ENCODE measurements around the gene MTMR2. TPM values are rescaled to one million over a fixed set of nuclear protein-coding genes. Genes with fewer than 3 reads are reported as not detected.

Gene MTMR2
- total RNA-seq, 3 donors from 2014 or later (not counting 1 experiment from before 2014, with no cell fraction given), result 21.7 to 22.5 (median 21.8) TPM

DNA sequence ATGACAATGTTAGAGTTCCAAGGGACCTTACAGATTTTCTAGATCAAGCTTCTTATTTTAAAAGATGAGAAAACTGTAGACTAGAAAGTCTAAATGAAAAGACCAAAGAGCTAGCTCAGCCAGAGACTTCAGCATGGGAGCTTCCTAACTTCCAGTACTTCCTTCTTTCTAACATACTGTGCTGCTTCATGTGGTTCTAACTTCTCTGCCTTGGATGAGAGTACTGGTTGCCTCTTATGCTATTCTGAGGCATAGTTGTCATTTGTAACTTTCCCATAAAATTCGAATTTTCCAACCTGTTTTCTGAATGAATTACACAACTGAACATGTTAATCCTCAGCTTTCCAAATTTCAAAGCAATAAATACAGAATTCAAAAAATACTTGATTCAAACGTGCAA lies 1.8 kb downstream of the MTMR2 start:
- peak overlapping the region; percentile 87 to 94 for H3K27ac Mint-ChIP-seq
- Histone ChIP-seq H3K27me3 (ENCODE audit: control insufficient read depth, insufficient read depth, low read length) (no peaks in the 10 kb centered on the region), H3K27ac (ENCODE audit: low read length) (no peak overlapping the region), H3K36me3 (ENCODE audit: control insufficient read depth, insufficient read depth, low read length) (no peaks in the 10 kb centered on the region), H3K4me3 (ENCODE audit: low read length) (no peak overlapping the region), H3K4me1 (ENCODE audit: control insufficient read depth, insufficient read depth, low read length) (peaks cover 2% of the 10 kb centered on the region), H3K9me3 (ENCODE audit: control insufficient read depth, insufficient read depth, low read length) (no peaks in the 10 kb centered on the region)
- 69% methylated on average over 2 of the region's 2 CpGs for WGBS (ENCODE audit: insufficient coverage)
- intact Hi-C loops (cut with micrococcal nuclease), result no loop called here
- peaks cover 27 to 32% of the 10 kb centered on the region in 2 donors for H3K4me1 Mint-ChIP-seq
- ATAC-seq (no peak), DNase-seq (no peak)
- H3K36me3 Mint-ChIP-seq, result no peaks in the 10 kb centered on the region
- H3K9me3 Mint-ChIP-seq, result no peaks in the 10 kb centered on the region
- H3K4me3 Mint-ChIP-seq, result peak overlapping the region; percentile 63
- H3K27me3 Mint-ChIP-seq (ENCODE audit: low read depth in 2 of 2), result peaks cover 8 to 12% of the 10 kb centered on the region in 2 donors
- TF ChIP-seq, protein P1, sequence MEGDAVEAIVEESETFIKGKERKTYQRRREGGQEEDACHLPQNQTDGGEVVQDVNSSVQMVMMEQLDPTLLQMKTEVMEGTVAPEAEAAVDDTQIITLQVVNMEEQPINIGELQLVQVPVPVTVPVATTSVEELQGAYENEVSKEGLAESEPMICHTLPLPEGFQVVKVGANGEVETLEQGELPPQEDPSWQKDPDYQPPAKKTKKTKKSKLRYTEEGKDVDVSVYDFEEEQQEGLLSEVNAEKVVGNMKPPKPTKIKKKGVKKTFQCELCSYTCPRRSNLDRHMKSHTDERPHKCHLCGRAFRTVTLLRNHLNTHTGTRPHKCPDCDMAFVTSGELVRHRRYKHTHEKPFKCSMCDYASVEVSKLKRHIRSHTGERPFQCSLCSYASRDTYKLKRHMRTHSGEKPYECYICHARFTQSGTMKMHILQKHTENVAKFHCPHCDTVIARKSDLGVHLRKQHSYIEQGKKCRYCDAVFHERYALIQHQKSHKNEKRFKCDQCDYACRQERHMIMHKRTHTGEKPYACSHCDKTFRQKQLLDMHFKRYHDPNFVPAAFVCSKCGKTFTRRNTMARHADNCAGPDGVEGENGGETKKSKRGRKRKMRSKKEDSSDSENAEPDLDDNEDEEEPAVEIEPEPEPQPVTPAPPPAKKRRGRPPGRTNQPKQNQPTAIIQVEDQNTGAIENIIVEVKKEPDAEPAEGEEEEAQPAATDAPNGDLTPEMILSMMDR (IDR thresholded peaks at IDR 0.05), result no peak

DNA sequence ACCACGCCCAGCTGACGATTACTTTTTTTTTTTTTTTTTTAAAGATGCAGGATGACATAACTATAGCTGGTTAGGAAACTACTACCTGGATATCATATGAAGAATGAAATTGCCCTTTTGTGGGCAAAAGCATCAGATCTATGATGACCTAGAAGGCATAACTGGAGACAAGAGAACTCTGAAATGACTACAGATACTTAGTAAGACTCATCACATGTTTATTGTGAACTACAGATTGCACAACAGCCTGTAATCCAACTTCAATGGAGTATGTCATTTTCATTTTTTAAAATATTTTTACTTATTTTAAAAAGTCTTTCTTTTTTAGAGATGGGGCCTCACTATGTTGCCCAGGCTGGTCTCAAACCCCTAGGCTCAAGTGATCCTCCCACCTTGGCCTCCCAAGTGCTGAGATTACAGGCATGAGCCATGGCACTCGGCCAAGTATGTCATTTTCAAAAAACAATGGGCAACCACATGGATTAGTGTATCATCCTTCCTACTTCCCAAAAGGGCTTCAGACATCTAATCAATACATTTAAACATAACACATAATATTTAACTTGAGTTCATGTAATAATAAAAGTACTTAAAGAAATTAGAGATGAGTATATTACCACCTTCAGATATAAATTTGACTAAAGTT lies 3.3 kb downstream of the MTMR2 start:
- no peaks in the 10 kb centered on the region for H3K27me3 ChIP-seq (ENCODE audit: control insufficient read depth, insufficient read depth, low read length)
- DNase-seq, result no peak
- no peaks in the 10 kb centered on the region for H3K9me3 Mint-ChIP-seq
- H3K9me3 ChIP-seq (ENCODE audit: control insufficient read depth, insufficient read depth, low read length), result no peaks in the 10 kb centered on the region
- H3K36me3 ChIP-seq (ENCODE audit: control insufficient read depth, insufficient read depth, low read length), result no peaks in the 10 kb centered on the region
- no peak overlapping the region for H3K27ac Mint-ChIP-seq
- H3K4me3 ChIP-seq (ENCODE audit: low read length), result no peak overlapping the region
- H3K27me3 Mint-ChIP-seq (ENCODE audit: low read depth in 2 of 2), result no peaks in the 10 kb centered on the region
- H3K27ac ChIP-seq (ENCODE audit: low read length), result no peak overlapping the region
- WGBS (ENCODE audit: insufficient coverage), result 100% methylated on average over 3 of the region's 3 CpGs
- H3K4me1 ChIP-seq (ENCODE audit: control insufficient read depth, insufficient read depth, low read length), result peaks cover 2% of the 10 kb centered on the region
- TF ChIP-seq, protein P1 (IDR thresholded peaks at IDR 0.05), result no peak
- no peak overlapping the region for H3K4me3 Mint-ChIP-seq
- no peak for ATAC-seq
- intact Hi-C loops (cut with micrococcal nuclease), result no loop called here
- H3K4me1 Mint-ChIP-seq, result peaks cover 32 to 33% of the 10 kb centered on the region in 2 donors
- no peaks in the 10 kb centered on the region for H3K36me3 Mint-ChIP-seq

DNA sequence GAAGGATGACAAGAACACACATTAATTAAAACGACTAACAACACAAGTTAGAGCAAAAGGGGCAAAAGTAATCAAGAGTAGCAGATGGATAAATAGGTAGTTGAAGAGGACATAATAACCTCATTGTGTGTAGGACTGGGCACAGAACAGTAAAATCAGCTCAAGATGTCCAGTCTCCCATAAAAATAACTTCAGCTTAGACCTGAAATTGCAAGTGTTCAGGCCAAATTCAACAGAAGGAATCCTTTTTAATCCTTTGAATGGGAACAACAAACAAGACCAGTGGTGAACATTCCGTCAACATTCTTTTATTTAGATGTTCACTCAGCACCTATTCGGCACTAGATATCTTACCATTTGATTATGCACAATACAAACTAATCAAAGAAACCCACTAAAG lies 4.4 kb downstream of the MTMR2 start:
- H3K4me3 Mint-ChIP-seq, result no peak overlapping the region
- H3K27me3 Mint-ChIP-seq (ENCODE audit: low read depth in 2 of 2), result no peaks in the 10 kb centered on the region
- 100% methylated on average over 1 of the region's 3 CpGs for WGBS (ENCODE audit: insufficient coverage)
- ATAC-seq (no peak), DNase-seq (no peak)
- Histone ChIP-seq H3K9me3 (ENCODE audit: control insufficient read depth, insufficient read depth, low read length) (no peaks in the 10 kb centered on the region), H3K36me3 (ENCODE audit: control insufficient read depth, insufficient read depth, low read length) (no peaks in the 10 kb centered on the region), H3K4me1 (ENCODE audit: control insufficient read depth, insufficient read depth, low read length) (peaks cover 2% of the 10 kb centered on the region), H3K27ac (ENCODE audit: low read length) (no peak overlapping the region), H3K4me3 (ENCODE audit: low read length) (no peak overlapping the region), H3K27me3 (ENCODE audit: control insufficient read depth, insufficient read depth, low read length) (no peaks in the 10 kb centered on the region)
- H3K9me3 Mint-ChIP-seq, result no peaks in the 10 kb centered on the region
- TF ChIP-seq, protein P1 (IDR thresholded peaks at IDR 0.05), result no peak
- intact Hi-C loops (cut with micrococcal nuclease), result no loop called here
- H3K27ac Mint-ChIP-seq, result no peak overlapping the region
- H3K36me3 Mint-ChIP-seq, result no peaks in the 10 kb centered on the region
- H3K4me1 Mint-ChIP-seq, result peaks cover 31% of the 10 kb centered on the region in 2 donors

DNA sequence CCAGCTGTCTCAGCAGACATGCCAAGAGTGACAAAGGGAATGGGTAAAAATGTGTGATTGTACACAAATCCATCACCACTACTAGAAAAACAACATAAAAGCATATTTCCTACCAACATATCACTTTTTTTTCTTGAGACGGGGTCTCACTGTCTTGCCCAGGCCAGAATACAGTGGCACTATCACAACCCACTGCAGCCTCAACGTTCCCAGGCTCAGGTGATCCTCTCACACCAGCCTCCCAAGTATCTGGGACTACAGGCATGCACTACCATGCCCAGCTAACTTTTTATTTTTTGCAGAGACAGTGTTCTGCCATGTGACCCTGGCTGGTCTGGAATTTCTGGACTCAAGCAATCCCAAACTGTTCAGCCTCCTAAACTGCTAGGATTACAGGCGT lies 5.2 kb downstream of the MTMR2 start:
- no peaks in the 10 kb centered on the region for H3K27me3 ChIP-seq (ENCODE audit: control insufficient read depth, insufficient read depth, low read length)
- no peak overlapping the region for H3K27ac ChIP-seq (ENCODE audit: low read length)
- no peak overlapping the region for H3K4me3 ChIP-seq (ENCODE audit: low read length)
- no peak for ATAC-seq
- peaks cover 25 to 26% of the 10 kb centered on the region in 2 donors for H3K4me1 Mint-ChIP-seq
- no peaks in the 10 kb centered on the region for H3K9me3 Mint-ChIP-seq
- no peaks in the 10 kb centered on the region for H3K36me3 Mint-ChIP-seq
- H3K27me3 Mint-ChIP-seq (ENCODE audit: low read depth in 2 of 2), result no peaks in the 10 kb centered on the region
- H3K4me3 Mint-ChIP-seq, result no peak overlapping the region
- H3K36me3 ChIP-seq (ENCODE audit: control insufficient read depth, insufficient read depth, low read length), result no peaks in the 10 kb centered on the region
- intact Hi-C loops (cut with micrococcal nuclease), result no loop called here
- DNase-seq, result no peak
- no peaks in the 10 kb centered on the region for H3K9me3 ChIP-seq (ENCODE audit: control insufficient read depth, insufficient read depth, low read length)
- H3K27ac Mint-ChIP-seq, result no peak overlapping the region
- no peaks in the 10 kb centered on the region for H3K4me1 ChIP-seq (ENCODE audit: control insufficient read depth, insufficient read depth, low read length)
- WGBS (ENCODE audit: insufficient coverage), result 94% methylated on average over 3 of the region's 3 CpGs
- TF ChIP-seq, protein P1 (IDR thresholded peaks at IDR 0.05), result no peak

Data from natural killer cell (primary cell).